Measurements from ENCODE around the gene HLA-DPB1.
"Not testable (repeated sequence)": the region's sequence is repeated elsewhere in the genome, so short reads cannot be mapped to it uniquely, and the experiment has no call there.

The HLA-DPB1 gene

GRCh38 chr6:33088258-33088930, 12.6 kb downstream of the HLA-DPB1 start:
- no peak for TF ChIP-seq CTCF (IDR thresholded peaks at IDR 0.05; ENCODE audit: insufficient read depth, low read depth, low read length, missing control alignments)
- peak; percentile 59 for DNase-seq (ENCODE audit: low read depth)
- no peak overlapping the region for H3K4me3 ChIP-seq (ENCODE audit: low read length)

GRCh38 chr6:33088931-33089620, 13.3 kb downstream of the HLA-DPB1 start:
- H3K4me3 ChIP-seq (ENCODE audit: low read length), result no peak overlapping the region
- TF ChIP-seq CTCF (IDR thresholded peaks at IDR 0.05; ENCODE audit: insufficient read depth, low read depth, low read length, missing control alignments), result no peak
- DNase-seq (ENCODE audit: low read depth), result no peak

GRCh38 chr6:33091957-33092356, 16.2 kb downstream of the HLA-DPB1 start:
- peak; percentile 36 for TF ChIP-seq CTCF (IDR thresholded peaks at IDR 0.05; ENCODE audit: insufficient read depth, low read depth, low read length, missing control alignments)
- DNase-seq (ENCODE audit: low read depth), result no peak
- no peak overlapping the region for H3K4me3 ChIP-seq (ENCODE audit: low read length)

- DNase-seq (ENCODE audit: low read depth), result no peak
- no peak for TF ChIP-seq CTCF (IDR thresholded peaks at IDR 0.05; ENCODE audit: insufficient read depth, low read depth, low read length, missing control alignments)
- no peak overlapping the region for H3K4me3 ChIP-seq (ENCODE audit: low read length)
These were observed 16.6 kb downstream of the HLA-DPB1 start for GRCh38 chr6:33092385-33092784.

- DNase-seq (ENCODE audit: low read depth), result no peak
- no peak for TF ChIP-seq CTCF (IDR thresholded peaks at IDR 0.05; ENCODE audit: insufficient read depth, low read depth, low read length, missing control alignments)
These were observed 18.1 kb downstream of the HLA-DPB1 start for GRCh38 chr6:33093855-33094254.

GRCh38 chr6:33095681-33096080, 19.9 kb downstream of the HLA-DPB1 start:
- peak; percentile 56 for DNase-seq (ENCODE audit: low read depth)

More at GRCh38 chr6:33093855-33094254, 18.1 kb downstream of the HLA-DPB1 start:
- H3K4me3 ChIP-seq (ENCODE audit: low read length), result no peak overlapping the region

GRCh38 chr6:33101121-33101737, 25.4 kb downstream of the HLA-DPB1 start:
- not testable (repeated sequence) for DNase-seq (ENCODE audit: low read depth); H3K4me3 ChIP-seq (ENCODE audit: low read length)

More at GRCh38 chr6:33095681-33096080, 19.9 kb downstream of the HLA-DPB1 start:
- TF ChIP-seq CTCF (IDR thresholded peaks at IDR 0.05; ENCODE audit: insufficient read depth, low read depth, low read length, missing control alignments), result no peak
- H3K4me3 ChIP-seq (ENCODE audit: low read length), result no peak overlapping the region
